Measurements from ENCODE around the gene KIAA1210. TPM values are rescaled to one million over a fixed set of nuclear protein-coding genes. Genes with fewer than 3 reads are reported as not detected.

KIAA1210 gene
- total and polyA plus RNA-seq, 10 of the 15 experiments (the other 5 are each of a cell fraction or from before 2014, with no cell fraction given), result 0.01 TPM; not detected in 9

DNA sequence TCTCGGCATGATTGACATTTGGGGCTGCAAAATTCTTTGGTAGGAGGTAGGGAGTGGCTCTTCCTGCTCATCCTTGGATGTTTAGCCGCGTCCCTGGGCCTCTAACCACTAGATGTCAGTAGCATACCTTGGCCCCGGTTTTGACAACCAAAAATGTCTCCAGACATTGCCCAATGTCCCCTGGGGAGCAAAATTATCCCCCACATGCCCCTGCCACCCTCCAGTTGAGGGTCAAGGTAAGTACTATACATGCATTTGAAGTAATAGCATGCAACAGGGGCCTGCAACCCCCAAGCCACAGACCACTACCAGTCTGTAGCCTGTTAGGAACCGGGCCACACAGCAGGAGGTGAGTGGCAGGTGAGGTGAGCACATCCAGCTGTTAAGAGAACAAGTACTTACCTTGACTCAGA lies 17.6 kb upstream of the KIAA1210 start (continued):
- TF ChIP-seq MTA3 (IDR thresholded peaks at IDR 0.05; ENCODE audit: borderline replicate concordance, low read length), result no peak
- TF ChIP-seq MTA2 (IDR thresholded peaks at IDR 0.05; ENCODE audit: low read depth), result no peak
- no peak for TF ChIP-seq NFYB (IDR thresholded peaks at IDR 0.05; ENCODE audit: insufficient read depth, low read depth, low read length)
- peak; percentile 52 for TF ChIP-seq RAD21 (IDR thresholded peaks at IDR 0.05; ENCODE audit: insufficient read depth, low read depth, low read length)
- 0 out of 2 replicates have a peak, but pooled peaks have one; percentile 8 for TF ChIP-seq SMC3 (IDR thresholded peaks at IDR 0.05; ENCODE audit: borderline replicate concordance, low read length)
- no peak for TF ChIP-seq GATAD2B (conservative IDR thresholded peaks at IDR 0.05; ENCODE audit: low read depth)

DNA sequence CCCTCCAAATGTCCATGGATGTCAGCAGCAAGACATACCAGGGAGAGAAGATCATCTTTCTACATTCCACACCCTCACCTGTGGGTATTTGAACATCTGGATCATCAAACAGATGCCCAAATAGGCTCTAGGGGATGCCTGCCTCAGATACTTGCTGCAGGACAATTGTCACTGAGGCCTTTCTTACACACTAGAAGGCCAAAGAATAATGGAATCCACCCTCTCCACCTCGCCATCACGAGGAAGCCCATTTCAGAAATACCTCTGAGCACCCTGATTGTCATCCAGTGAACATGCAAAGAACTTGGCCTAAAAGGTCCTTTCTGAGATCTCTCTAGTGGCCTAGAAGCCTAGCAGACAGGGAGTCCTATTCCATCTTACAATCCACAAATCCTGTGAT lies 6.9 kb upstream of the KIAA1210 start:
- no peaks in the 10 kb centered on the region for H3K36me3 ChIP-seq (ENCODE audit: control insufficient read depth in 2 of 2, insufficient read depth in 2 of 2, low read length in 1 of 2)
- no peak for FAIRE-seq
- DNase-seq (ENCODE audit: low read depth, low spot score), result no peak
- no peak overlapping the region for H2AFZ ChIP-seq (ENCODE audit: control insufficient read depth, low read depth, low read length)
- CTCF ChIA-PET, result no interaction called here
- RAD21 ChIA-PET (ENCODE audit: unreplicated experiment), result no interaction called here
- WGBS (ENCODE audit: insufficient coverage, insufficient replicate concordance, low lambda C conversion rate, missing lambda C conversion rate), result 0% methylated on average over 2 of the region's 2 CpGs
- no peak for ATAC-seq
- SMC1A ChIA-PET (ENCODE audit: uncharacterized antibody, unreplicated experiment), result no interaction called here
- H3K9ac ChIP-seq (ENCODE audit: control insufficient read depth, insufficient read depth, low read length), result no peak overlapping the region
- no TSS peak for BruUV-seq (replicated peaks)
- H3K9me3 ChIP-seq (replicated peaks; ENCODE audit: control insufficient read depth, insufficient read depth, low read length), result no peaks in the 10 kb centered on the region
- POLR2A ChIA-PET, result no interaction called here
- no peak overlapping the region for H3K4me2 ChIP-seq (ENCODE audit: control insufficient read depth, insufficient read depth)
- H3K27me3 ChIP-seq (replicated peaks in 1 of 2; ENCODE audit: control insufficient read depth in 2 of 2, insufficient read depth in 2 of 2, low read length in 1 of 2), result no peaks in the 10 kb centered on the region; a peak in 3 of 4 replicates
- no peaks in the 10 kb centered on the region for H4K20me1 ChIP-seq (ENCODE audit: control insufficient read depth, insufficient read depth)
- H3K27ac ChIP-seq (ENCODE audit: control insufficient read depth, insufficient read depth), result no peak overlapping the region
- intact Hi-C loops (cut with micrococcal nuclease; ENCODE audit: unreplicated experiment), result loop anchor here (5.0 kb wide), 1 partner anchor 133 kb away; no protein-coding TSS in a partner anchor
- H3K4me3 ChIP-seq, result no peak overlapping the region
- H3K79me2 ChIP-seq (ENCODE audit: control insufficient read depth, insufficient read depth, low read length), result no peaks in the 10 kb centered on the region
- no peaks in the 10 kb centered on the region for H3K4me1 ChIP-seq (ENCODE audit: control insufficient read depth, insufficient read depth, low read length)
- in situ Hi-C loops (cut with MboI), result no loop called here
- TF ChIP-seq HDAC6 (IDR thresholded peaks at IDR 0.05; ENCODE audit: unreplicated experiment) (no peak), SPI1 (IDR thresholded peaks at IDR 0.05; ENCODE audit: borderline replicate concordance, insufficient read depth, low read depth, low read length) (no peak), TCF3 (IDR thresholded peaks at IDR 0.05; ENCODE audit: borderline replicate concordance, insufficient read depth, low read depth, low read length) (no peak), ATF2 (IDR thresholded peaks at IDR 0.05; ENCODE audit: low read length) (no peak), NR2C2 (IDR thresholded peaks at IDR 0.05; ENCODE audit: borderline replicate concordance, control insufficient read depth, insufficient read length, low read depth) (no peak), RB1 (IDR thresholded peaks at IDR 0.05; ENCODE audit: borderline replicate concordance) (no peak), RELB (IDR thresholded peaks at IDR 0.05; ENCODE audit: low read depth) (no peak), NFXL1 (IDR thresholded peaks at IDR 0.05; ENCODE audit: borderline replicate concordance) (no peak), TBL1XR1 (IDR thresholded peaks at IDR 0.05; ENCODE audit: low read depth, low read length) (no peak)
- TF ChIP-seq, protein P1, sequence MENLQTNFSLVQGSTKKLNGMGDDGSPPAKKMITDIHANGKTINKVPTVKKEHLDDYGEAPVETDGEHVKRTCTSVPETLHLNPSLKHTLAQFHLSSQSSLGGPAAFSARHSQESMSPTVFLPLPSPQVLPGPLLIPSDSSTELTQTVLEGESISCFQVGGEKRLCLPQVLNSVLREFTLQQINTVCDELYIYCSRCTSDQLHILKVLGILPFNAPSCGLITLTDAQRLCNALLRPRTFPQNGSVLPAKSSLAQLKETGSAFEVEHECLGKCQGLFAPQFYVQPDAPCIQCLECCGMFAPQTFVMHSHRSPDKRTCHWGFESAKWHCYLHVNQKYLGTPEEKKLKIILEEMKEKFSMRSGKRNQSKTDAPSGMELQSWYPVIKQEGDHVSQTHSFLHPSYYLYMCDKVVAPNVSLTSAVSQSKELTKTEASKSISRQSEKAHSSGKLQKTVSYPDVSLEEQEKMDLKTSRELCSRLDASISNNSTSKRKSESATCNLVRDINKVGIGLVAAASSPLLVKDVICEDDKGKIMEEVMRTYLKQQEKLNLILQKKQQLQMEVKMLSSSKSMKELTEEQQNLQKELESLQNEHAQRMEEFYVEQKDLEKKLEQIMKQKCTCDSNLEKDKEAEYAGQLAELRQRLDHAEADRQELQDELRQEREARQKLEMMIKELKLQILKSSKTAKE (IDR thresholded peaks at IDR 0.05; ENCODE audit: low read depth, poor library complexity, severe bottlenecking), result no peak
- TF ChIP-seq, protein P2, sequence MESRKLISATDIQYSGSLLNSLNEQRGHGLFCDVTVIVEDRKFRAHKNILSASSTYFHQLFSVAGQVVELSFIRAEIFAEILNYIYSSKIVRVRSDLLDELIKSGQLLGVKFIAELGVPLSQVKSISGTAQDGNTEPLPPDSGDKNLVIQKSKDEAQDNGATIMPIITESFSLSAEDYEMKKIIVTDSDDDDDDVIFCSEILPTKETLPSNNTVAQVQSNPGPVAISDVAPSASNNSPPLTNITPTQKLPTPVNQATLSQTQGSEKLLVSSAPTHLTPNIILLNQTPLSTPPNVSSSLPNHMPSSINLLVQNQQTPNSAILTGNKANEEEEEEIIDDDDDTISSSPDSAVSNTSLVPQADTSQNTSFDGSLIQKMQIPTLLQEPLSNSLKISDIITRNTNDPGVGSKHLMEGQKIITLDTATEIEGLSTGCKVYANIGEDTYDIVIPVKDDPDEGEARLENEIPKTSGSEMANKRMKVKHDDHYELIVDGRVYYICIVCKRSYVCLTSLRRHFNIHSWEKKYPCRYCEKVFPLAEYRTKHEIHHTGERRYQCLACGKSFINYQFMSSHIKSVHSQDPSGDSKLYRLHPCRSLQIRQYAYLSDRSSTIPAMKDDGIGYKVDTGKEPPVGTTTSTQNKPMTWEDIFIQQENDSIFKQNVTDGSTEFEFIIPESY (IDR thresholded peaks at IDR 0.05), result no peak
